Measurements from ENCODE around the gene SEMA4F. TPM values are rescaled to one million over a fixed set of nuclear protein-coding genes. Genes with fewer than 3 reads are reported as not detected.
A peak's percentile ranks its signal among the peaks of the same experiment; 100 is the strongest.

Gene SEMA4F
- total and polyA plus RNA-seq, 2 donors (not counting 1 experiment from before 2014, with no cell fraction given): 5.9 to 9.4 TPM

DNA sequence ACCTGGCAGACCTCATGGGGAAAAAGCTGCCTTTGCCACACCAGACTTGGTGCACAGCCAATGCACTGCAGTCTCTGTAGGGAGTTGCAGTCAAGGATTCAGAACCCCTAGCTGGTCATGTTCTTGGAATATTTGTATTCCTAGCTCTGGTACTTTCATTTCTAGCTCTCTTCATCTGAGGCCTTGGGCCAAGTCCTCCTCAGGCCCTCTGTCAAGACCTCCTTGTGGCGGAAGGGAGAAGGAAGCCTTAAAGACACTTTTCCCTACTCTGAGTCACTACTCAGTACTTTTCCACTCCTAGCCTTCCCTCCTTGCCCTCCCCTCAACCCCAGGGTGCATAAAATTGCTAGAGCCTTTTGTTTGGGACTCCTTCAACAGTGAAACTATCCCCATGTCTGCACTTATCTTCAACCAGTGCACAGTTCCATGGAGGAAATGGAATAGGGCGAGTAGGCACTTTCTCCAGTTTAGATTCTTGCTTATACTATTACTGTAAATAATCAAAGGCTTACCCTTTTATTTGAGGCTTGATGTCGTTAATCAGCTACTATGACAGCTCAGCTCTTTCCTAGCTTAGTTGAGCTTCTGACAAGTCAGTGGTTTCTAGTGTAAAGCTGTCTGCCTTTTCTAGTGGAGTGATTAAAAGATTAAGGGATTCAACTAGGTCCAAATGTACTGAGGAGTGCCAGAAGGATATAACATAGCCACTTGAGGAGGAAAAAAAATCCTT lies 21.7 kb upstream of the SEMA4F start:
- H3K4me2 ChIP-seq (ENCODE audit: extremely low read depth, insufficient read depth, low read length): no peak overlapping the region
- H2AFZ ChIP-seq (ENCODE audit: low read length): no peak overlapping the region
- no peaks in the 10 kb centered on the region for H4K20me1 ChIP-seq (ENCODE audit: control insufficient read depth, extremely low read depth, insufficient read depth, low read length)
- H3K27ac ChIP-seq (ENCODE audit: insufficient read depth, low read length): no peak overlapping the region
- H3K4me1 ChIP-seq (ENCODE audit: control insufficient read depth, extremely low read depth, insufficient read depth, low read length): no peaks in the 10 kb centered on the region
- H3K4me3 ChIP-seq (replicated peaks in 1 of 4; ENCODE audit: control extremely low read depth in 1 of 4, insufficient read depth in 1 of 4, low read depth in 3 of 4, low read length in 4 of 4): no peak overlapping the region
- no peak overlapping the region for H3K9ac ChIP-seq (ENCODE audit: insufficient read depth, low read length)
- no peaks in the 10 kb centered on the region for H3K79me2 ChIP-seq (ENCODE audit: control insufficient read depth, insufficient read depth, low read length)
- no peaks in the 10 kb centered on the region for H3K9me3 ChIP-seq (ENCODE audit: control insufficient read depth, insufficient read depth, low read depth, low read length)
- TF ChIP-seq EZH2 (IDR thresholded peaks at IDR 0.05; ENCODE audit: low read length, missing control alignments): no peak
- TF ChIP-seq, protein P1, sequence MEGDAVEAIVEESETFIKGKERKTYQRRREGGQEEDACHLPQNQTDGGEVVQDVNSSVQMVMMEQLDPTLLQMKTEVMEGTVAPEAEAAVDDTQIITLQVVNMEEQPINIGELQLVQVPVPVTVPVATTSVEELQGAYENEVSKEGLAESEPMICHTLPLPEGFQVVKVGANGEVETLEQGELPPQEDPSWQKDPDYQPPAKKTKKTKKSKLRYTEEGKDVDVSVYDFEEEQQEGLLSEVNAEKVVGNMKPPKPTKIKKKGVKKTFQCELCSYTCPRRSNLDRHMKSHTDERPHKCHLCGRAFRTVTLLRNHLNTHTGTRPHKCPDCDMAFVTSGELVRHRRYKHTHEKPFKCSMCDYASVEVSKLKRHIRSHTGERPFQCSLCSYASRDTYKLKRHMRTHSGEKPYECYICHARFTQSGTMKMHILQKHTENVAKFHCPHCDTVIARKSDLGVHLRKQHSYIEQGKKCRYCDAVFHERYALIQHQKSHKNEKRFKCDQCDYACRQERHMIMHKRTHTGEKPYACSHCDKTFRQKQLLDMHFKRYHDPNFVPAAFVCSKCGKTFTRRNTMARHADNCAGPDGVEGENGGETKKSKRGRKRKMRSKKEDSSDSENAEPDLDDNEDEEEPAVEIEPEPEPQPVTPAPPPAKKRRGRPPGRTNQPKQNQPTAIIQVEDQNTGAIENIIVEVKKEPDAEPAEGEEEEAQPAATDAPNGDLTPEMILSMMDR (conservative IDR thresholded peaks at IDR 0.05 in 1 of 2, IDR thresholded peaks at IDR 0.05 in 1 of 2; ENCODE audit: low read depth in 1 of 2, low read length in 2 of 2): peak in 1 of 2 donors; percentile 31
- no peaks in the 10 kb centered on the region for H3K27me3 ChIP-seq (ENCODE audit: control insufficient read depth, insufficient read depth, low read length)
- DNase-seq (ENCODE audit: low read depth in 2 of 2): peak; percentile 6 to 18
- no peaks in the 10 kb centered on the region for H3K36me3 ChIP-seq (ENCODE audit: control insufficient read depth, insufficient read depth, low read length)

DNA sequence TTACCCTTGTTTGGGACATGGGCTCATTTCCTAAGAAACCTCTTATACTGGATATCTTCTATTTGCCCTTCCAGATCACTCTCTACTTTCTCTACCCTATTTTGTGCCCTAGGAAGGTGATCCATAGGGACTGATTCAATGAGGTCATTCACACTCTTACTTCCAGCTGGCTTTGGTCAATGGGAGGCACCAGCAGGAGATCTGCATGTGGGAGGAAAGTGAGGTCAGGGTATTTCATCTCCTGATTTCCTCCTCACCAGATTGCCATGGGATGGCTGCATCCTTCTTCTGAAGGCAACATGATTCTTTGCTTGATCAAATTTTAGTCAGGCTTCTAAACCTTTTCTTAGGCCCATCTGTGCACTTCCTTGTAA lies 21.1 kb upstream of the SEMA4F start:
- no peak overlapping the region for H3K9ac ChIP-seq (ENCODE audit: insufficient read depth, low read length)
- TF ChIP-seq EZH2 (IDR thresholded peaks at IDR 0.05; ENCODE audit: low read length, missing control alignments): no peak
- TF ChIP-seq, protein P1 (conservative IDR thresholded peaks at IDR 0.05 in 1 of 2, IDR thresholded peaks at IDR 0.05 in 1 of 2; ENCODE audit: low read depth in 1 of 2, low read length in 2 of 2): no peak
- H3K4me2 ChIP-seq (ENCODE audit: extremely low read depth, insufficient read depth, low read length): no peak overlapping the region

DNA sequence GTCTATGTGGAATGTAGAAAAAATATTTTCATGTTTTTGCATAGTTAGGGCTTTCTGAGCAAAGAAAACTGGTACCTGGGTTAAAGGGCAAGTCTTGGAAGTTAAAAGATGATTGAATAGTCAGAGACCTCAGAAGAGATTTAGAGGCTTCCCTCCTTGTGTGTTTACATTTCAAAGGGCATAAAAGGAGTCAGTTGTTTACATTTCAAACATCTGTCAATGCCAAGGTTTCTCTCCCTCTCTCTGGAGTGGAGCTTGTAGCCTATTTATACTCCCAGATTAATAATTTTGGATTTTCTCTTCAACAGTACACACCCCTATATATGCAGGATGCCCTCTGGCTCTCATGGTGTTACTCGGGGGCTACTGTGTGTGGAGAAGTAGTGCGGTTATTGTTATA lies 14.5 kb upstream of the SEMA4F start:
- no peaks in the 10 kb centered on the region for H3K4me1 ChIP-seq (ENCODE audit: control insufficient read depth, extremely low read depth, insufficient read depth, low read length)
- DNase-seq (ENCODE audit: low read depth in 2 of 2): no peak
- no peak overlapping the region for H3K4me3 ChIP-seq (replicated peaks in 1 of 4; ENCODE audit: control extremely low read depth in 1 of 4, insufficient read depth in 1 of 4, low read depth in 3 of 4, low read length in 4 of 4)
- no peaks in the 10 kb centered on the region for H3K79me2 ChIP-seq (ENCODE audit: control insufficient read depth, insufficient read depth, low read length)
- TF ChIP-seq, protein P1 (conservative IDR thresholded peaks at IDR 0.05 in 1 of 2, IDR thresholded peaks at IDR 0.05 in 1 of 2; ENCODE audit: low read depth in 1 of 2, low read length in 2 of 2): no peak
- TF ChIP-seq EZH2 (IDR thresholded peaks at IDR 0.05; ENCODE audit: low read length, missing control alignments): no peak
- peaks cover 5% of the 10 kb centered on the region for H3K27me3 ChIP-seq (ENCODE audit: control insufficient read depth, insufficient read depth, low read length)
- H3K27ac ChIP-seq (ENCODE audit: insufficient read depth, low read length): no peak overlapping the region
- H3K4me2 ChIP-seq (ENCODE audit: extremely low read depth, insufficient read depth, low read length): no peak overlapping the region
- H3K9me3 ChIP-seq (ENCODE audit: control insufficient read depth, insufficient read depth, low read depth, low read length): no peaks in the 10 kb centered on the region
- H3K9ac ChIP-seq (ENCODE audit: insufficient read depth, low read length): no peak overlapping the region
- no peak overlapping the region for H2AFZ ChIP-seq (ENCODE audit: low read length)
- no peaks in the 10 kb centered on the region for H4K20me1 ChIP-seq (ENCODE audit: control insufficient read depth, extremely low read depth, insufficient read depth, low read length)
- H3K36me3 ChIP-seq (ENCODE audit: control insufficient read depth, insufficient read depth, low read length): no peaks in the 10 kb centered on the region

More for the DNA sequence above, 21.1 kb upstream of the SEMA4F start:
- Histone ChIP-seq H3K4me3 (replicated peaks in 1 of 4; ENCODE audit: control extremely low read depth in 1 of 4, insufficient read depth in 1 of 4, low read depth in 3 of 4, low read length in 4 of 4) (no peak overlapping the region), H3K79me2 (ENCODE audit: control insufficient read depth, insufficient read depth, low read length) (no peaks in the 10 kb centered on the region), H4K20me1 (ENCODE audit: control insufficient read depth, extremely low read depth, insufficient read depth, low read length) (no peaks in the 10 kb centered on the region), H2AFZ (ENCODE audit: low read length) (no peak overlapping the region), H3K9me3 (ENCODE audit: control insufficient read depth, insufficient read depth, low read depth, low read length) (no peaks in the 10 kb centered on the region), H3K27me3 (ENCODE audit: control insufficient read depth, insufficient read depth, low read length) (no peaks in the 10 kb centered on the region), H3K4me1 (ENCODE audit: control insufficient read depth, extremely low read depth, insufficient read depth, low read length) (no peaks in the 10 kb centered on the region), H3K27ac (ENCODE audit: insufficient read depth, low read length) (no peak overlapping the region), H3K36me3 (ENCODE audit: control insufficient read depth, insufficient read depth, low read length) (no peaks in the 10 kb centered on the region)
- no peak for DNase-seq (ENCODE audit: low read depth in 2 of 2)

All from fibroblast of lung (primary cell).